HG03520 (cell line): ENCODE results near the gene RBM28.

Source experiments
- ATAC-seq: cut with Tn5 transposase; IDR thresholded peaks from one replicate; pipeline ENCODE4 v1.9.1; 2021; ENCODE audit warnings: mild to moderate bottlenecking, moderate library complexity; ENCODE audit not compliant: unreplicated experiment

The RBM28 gene, protein sequence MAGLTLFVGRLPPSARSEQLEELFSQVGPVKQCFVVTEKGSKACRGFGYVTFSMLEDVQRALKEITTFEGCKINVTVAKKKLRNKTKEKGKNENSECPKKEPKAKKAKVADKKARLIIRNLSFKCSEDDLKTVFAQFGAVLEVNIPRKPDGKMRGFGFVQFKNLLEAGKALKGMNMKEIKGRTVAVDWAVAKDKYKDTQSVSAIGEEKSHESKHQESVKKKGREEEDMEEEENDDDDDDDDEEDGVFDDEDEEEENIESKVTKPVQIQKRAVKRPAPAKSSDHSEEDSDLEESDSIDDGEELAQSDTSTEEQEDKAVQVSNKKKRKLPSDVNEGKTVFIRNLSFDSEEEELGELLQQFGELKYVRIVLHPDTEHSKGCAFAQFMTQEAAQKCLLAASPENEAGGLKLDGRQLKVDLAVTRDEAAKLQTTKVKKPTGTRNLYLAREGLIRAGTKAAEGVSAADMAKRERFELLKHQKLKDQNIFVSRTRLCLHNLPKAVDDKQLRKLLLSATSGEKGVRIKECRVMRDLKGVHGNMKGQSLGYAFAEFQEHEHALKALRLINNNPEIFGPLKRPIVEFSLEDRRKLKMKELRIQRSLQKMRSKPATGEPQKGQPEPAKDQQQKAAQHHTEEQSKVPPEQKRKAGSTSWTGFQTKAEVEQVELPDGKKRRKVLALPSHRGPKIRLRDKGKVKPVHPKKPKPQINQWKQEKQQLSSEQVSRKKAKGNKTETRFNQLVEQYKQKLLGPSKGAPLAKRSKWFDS

DNA sequence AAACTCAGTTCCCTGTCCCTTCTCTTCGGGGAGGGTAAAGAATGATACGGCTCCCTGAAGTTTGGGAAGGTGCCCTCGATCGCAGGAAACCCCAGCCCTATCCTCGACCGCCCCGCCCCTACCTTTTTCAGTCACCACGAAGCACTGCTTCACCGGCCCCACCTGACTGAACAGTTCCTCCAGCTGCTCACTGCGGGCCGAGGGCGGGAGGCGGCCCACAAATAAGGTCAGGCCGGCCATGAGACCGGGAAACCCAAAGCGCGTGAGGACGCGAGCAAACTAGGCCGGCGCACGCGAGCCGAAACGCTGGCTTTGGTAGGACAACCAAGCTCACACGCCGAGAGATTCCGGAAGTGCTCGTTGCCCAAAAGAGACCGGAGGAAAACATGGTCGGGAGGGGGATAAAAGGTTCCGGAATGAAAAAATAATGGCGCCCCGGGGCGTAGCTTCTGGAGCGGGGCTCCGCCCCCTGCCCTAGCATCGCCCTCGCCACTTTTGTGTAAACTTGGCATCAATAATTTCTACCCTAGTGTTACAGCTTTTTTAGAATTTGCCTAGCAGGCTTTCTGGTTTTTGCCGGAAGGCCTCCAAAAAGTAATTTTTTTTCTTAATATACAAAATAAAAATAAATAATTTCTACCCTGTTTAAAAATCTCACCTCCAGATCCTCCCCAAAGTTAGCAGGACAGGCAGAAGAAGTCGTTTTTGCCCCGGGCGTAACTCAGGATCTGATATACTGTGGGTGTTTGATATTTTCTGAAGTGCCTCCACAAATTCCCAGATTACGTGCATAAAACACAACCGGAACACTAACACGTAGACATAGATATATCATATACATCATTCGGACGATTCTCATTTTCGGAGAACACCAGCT lies at the start of gene RBM28:
TSS of gene RBM28 (minus strand) at position 355 of the 877 bp plus-strand sequence. CDS start at position 240, 115 bp downstream.
- ATAC-seq, result peak; percentile 90

DNA sequence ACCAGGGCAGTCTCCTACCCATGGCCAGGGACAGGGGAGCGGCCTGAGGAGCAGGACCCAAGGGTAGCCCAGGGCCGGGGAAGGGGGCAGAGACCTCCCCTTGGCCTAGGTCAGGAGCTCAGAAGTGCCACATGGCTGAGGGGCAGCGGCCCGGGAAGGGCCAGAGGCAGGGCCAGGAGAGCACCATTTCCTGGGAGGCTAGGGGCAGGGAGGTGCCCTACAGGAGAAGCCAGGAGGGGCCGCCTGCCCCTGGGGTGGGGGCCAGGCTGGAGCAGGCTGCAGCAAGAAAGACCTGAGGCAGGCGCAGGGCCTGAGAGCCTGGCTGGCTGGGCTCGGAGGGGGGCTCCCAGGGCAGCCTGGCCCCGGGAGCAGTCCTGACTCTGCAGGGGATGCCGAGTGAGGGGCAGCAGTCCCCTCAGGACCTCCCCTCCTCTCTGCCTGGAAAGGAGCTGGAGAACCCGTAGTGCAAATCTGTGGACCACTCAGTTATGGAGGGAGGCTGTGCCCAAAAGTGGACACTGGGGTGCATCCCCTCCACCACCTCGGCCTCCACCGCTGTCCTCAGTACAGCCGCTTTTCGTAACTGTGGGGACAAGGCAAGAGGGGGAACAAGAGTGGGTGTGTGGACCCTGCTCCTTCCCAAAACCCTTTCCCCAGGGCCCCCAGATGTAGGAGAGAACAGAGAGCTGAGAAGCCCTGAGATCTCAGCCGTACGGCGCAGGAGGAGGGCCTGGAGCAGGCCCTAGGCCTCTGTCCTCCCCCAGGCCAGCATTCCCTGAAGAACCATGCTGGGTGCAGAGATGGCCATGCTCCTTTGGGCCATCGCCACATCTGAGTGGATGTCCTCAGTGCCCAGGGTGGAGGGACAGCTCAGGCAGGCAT lies 49.0 kb upstream of the RBM28 start:
- no peak for ATAC-seq

DNA sequence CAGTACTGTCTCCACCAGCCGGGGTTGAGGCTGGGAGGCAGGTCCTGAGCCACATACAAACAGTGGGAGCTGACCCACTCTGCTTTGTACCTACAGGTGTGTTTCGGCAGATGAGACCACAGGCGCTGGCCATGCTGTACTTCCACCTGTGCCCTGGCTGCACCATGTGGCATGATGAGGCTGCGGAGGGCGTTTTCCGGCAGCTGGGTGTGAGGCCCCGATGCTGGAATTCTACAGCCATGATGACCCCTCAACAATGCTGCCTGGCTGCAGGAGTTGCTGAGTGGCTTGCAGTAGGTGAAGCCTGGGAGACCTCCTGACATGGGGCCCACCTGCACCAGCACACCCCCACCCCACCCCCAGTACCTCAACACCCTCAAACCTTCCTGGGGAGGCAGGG lies 48.1 kb upstream of the RBM28 start:
- no peak for ATAC-seq

DNA sequence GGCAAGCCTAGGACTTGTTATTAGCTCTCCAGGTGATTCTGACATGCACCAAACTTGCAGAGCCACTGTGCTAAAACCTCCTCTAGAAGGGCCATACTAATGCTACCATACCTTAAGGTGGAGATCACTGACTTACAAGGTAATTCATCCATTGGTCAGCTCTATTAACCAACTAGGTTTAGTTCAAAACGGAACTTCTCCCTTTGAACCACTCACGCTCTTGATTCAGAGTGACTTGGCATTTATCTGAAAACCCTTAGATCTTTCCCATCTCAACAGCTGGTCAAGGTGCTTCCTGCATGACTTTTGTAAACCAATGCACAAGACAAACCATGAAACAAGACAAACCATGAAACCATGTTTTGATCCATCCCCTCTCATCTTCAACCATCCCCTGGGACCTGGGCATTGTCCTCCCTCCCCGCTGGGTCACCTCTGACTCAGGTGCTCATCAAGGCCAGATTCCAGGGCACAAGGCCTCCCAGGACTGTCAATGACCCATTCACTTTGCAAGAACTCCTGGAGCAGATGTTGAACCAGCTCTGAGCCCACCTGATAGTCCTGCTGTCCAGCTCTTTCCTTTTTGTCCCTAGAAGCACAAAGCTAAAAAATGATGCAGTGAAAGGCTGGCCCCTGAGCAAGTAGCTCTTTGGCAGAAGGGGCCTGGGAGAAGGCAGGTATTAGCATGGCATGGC lies 47.3 kb upstream of the RBM28 start:
- no peak for ATAC-seq

DNA sequence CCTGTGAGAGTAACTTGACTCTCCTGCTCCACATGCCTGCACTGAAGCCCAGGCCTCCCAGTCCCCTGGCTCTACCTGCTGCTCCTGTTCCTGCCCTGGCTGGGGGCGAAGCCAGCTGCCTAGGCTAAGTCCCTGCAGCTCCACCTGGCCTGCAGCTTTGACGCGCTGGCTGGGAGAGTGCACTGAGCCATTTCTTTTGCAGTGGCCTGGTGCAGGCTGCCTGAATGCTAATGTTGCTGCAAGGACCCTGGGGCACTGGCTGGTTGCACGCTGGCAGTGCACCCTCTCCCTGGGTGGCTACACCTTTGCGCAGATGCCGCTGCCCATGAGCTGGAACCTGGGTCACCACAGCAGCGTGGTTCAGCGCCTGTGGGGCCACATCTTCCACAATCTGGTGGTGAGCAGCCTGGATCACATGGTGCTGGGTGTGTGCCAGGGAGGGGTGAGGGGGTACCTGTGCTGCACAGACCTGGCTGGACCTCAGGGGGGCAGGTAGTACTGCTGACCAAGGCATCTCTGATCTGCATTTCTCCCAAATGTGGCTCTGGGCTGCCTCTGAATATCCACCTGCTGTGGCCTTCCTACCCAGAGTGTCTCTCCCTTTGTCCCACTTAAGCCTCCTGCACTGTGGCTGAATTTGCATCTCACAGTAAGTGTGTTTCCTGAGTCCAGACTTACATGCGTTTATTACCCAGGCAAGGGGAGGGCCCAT lies 46.1 kb upstream of the RBM28 start:
- no peak for ATAC-seq

DNA sequence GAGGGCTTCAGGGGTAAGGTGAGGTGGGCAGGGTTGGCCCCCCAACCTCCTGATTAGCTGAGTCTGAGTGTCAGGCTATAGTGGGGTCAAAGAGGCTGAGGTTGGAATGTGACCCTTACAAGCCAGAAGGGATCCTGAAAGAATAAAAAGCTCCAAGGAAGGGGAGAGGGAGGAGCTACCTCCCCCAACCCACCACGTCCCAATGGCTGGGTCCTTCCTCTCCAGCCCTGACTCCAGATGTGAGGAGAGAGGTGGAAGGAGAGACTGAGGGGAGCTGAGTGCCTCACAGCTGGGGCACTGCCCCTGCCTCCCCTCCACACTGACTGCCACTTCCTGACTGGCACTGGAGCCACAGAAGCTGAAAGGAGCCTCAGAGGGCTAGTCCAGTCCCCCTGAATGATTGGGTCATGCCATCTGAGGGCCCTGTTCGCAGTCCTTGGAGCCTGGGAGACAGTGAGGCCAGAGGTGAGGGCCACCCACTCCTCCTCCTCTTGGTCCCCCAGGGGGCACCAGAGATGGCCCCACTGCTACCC lies 45.4 kb upstream of the RBM28 start:
- ATAC-seq, result no peak

DNA sequence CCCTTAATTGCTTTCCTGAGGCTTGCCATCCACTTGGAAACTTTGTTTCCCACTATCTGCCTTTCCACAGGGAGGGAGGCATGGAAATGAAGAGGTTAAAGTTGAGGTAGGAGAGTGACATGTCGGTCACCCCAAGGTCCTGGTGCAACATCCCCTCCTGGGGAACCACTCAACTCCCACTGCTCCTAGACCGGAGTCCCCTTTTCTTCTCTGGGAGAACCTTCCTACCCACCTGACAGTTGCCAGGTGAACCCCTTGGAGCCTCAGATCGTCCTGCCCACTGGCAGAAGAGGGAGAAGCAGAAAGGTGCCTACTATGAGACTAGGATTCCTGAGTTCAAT lies 44.4 kb upstream of the RBM28 start:
- ATAC-seq, result no peak

DNA sequence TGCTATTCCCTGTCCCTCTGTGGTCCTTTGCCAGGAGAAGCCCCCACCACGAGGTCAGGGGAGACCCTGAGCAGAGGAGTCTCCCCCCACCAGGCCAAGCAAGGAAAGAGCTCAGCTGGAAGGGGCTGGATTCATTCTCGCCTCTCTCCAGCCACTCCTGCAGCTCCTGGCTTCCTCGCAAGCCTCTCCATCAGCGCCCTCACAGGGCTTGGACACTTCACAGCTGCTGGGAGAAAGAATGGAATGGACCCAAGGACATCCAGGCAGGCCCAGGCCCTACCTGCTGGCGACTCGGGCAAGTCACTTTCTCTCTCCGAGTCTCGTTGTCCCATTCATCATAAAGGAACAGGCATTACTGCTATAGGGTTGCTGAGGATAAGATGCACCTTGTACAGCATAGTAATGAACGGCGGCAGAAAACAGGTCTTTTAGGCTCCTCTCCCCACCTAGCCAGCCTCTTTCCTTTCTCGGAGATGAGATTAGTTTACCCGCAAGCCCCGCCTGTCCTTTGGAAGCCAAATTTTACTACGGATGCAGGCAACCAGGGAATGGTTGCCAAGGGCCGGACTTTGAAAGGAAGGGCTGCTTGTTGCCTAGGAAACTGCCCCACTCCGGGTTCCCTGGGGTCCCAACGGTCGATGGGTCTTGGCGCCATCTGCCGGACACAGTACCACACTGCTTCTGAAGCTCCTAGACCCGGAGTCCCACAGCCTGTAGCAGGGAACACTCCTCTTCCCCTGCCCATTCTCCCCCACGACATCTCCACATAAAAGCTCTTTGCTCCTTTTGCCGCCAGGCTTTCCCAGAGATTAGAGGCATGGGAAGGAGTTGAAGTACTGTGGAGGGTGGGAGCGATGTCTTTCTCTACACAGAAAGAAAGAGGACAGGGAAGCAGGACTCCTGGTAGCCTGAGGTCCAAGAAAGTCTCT lies 43.8 kb upstream of the RBM28 start:
- ATAC-seq, result peak; percentile 70

DNA sequence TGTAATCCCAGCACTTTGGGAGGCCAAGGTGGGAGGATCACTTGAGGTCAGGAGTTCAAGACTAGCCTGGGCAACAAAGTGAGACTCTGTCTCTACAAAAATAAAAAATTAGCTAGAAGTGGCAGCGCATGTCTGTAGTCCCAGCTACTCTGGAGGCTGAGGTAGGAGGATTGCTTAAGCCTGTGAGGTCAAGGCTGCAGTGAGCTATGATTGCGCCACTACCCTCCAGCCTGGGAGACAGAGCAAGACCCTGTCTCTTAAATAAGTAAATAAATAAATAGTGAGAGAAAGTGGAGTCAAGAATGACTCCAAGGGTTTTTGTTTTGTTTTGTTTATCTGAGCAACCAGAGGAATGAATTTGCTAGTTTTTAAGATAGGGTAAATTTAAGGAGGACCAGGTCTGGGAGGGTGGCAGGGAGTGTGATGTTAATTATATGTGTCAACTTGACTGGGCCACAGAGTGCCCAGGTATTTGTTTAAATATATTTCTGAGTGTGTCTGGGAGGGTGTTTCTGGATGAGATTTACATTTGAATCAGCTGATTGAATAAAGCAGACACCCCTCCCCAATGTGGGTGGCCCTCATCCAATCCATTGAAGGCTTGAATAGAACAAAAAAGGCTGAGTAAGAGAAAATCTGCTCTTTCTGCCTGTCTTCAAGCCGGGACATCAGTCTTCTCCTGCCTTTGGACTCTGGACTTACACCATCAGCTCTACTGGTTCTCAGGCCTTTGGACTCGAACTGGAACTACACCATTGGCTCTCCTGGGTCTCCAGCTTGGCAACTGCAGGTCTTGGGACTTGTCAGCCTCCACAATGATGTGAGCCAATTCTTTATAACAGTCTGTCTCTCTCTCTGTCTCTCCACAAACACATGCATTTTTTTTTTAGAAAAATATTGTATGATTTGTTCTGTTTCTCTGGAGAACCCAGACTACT lies 42.5 kb upstream of the RBM28 start:
- no peak for ATAC-seq

DNA sequence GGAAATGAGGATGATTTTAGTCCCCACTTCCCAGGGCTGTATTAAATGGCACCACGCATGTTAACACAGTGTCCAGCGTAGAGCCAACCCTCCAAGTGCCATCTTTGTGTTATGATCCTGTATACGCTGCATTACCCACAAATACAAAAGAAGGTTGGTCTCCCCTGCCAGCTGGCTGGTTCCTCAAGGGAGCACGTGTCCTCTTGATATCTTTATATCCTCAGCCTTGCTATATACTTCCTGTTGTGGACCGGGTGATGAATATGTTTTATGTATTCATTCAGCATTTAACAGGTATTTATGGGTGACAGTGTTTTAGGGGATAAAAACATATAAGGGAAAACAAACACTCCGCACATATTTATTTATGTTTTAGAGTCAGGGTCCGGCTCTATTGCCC lies 41.0 kb upstream of the RBM28 start:
- ATAC-seq, result no peak

DNA sequence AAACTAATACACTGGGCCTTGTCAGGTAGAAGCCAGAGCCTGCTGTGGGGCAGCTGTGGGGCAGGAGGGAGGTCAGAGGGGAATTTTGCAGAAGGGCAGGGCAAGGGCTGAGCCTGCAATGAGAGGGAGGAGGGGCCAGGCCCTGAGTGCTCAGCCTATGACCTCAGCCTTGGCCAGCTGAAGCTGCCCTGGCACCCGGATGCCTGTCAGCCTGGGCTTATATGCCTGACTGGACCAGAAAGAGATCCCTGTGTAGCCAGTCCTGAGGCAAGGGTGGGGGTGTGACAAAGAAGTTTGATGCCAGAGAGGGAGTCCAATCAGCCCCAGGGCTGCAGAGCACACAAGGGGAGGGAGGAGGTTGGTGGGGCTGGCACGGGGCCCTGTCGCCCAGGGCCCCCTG lies 40.1 kb upstream of the RBM28 start:
- no peak for ATAC-seq

DNA sequence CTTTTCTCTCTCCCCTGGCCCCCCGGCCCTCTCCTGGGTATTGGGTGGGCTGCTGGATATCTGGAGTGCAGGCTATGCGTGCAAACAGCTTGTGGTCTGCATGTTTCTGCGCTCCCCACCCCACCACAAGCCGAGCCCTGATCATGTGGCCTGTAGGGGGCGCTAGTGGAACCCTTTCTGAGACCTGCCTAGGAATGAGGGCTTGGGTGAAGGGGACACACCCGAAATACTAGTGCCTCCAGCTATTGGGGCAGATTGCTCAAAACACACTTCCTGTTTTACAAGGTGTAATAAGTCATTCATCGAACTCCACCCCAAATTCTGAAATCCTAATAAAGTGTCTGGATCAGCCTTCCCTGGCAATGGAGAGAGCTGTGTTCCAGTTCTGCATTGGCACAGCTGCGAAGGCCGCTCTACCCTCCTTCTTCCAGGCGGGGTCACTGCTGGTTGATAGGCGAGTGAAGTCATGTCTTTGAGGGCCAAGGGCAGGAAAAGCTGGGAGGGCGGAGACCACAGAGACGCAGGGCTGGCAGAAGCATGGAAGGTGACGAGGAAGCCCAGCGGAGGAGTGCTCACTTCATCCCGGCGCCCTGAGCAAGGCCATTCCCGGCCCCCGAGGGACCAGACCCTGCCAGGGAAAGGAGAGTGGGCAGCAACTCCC lies 37.6 kb upstream of the RBM28 start:
- ATAC-seq, result no peak

DNA sequence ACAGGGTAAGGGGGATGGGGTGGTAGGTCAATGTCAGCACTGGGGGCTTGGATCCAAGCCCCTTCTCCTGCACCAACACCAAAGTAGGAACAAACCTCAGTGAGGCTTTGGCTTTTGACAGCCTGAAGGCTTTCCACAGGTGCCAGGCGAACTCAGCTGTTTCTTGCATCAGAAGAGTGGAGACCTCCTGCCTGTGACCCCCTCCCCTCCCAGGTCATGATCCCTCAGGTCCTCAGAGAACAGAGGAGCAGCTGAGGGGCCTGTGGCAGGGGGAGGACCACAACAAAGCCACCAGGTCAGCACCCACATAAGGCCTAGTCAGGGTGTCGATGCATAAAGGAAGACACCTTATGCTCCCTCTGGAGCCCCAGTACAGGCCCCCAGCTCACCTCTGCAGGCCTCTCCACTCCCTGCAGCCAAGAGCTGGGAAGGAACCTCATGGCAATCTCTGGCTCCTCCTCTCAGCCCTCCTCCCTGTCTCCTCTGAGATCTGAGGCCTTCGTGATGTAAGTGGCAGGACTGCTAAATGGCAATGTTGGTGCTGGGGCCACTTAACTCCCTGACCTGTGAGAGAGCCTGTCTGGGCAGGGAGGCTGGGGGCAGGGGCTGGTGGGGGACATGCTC lies 36.9 kb upstream of the RBM28 start:
- ATAC-seq, result no peak

DNA sequence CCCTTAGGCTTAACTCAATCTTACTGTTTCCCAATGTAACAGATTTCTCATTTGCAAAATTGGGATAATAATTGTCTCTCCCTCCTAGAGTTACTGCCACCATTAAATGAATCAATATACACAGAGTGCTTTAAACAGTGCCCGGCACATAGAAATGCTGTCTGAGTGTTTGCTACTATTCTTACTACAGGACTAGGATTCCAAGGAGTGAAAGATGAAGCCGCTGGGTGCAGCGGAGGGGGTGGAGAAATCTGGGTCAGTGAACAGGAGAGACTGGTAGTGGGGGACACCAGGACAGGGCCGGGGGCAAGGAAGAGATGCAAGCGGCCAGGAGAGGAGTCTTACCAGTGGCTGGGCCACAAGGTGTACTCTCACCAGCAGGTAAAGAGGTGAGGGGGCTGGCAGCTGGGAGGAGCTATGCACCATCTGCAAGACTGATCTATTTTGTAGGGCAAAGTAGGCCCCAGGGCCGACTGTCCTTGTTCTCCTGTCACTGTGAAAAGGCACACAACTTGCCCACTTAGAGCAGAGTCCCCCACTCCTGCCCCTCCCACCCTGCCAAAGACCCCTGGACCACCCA lies 36.3 kb upstream of the RBM28 start:
- ATAC-seq, result no peak

DNA sequence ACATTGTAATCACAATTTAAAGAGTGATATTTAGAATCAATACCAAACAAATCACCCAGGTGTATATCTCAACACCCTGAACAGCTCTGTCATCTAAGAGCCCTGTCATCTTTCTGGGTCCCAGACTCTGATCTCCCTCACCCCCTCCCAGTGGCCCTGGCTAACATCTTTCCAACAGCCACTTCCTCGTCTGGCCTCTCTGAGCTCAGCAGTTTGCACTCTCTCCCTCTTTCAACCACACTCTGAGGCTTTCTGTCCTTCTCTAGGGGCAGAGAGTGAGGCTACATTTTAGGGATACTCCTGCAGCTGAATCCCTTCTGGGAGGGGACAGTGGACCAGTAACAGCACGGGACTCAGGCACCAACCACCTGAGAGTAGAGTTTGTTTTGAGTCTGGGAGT lies 34.9 kb upstream of the RBM28 start:
- no peak for ATAC-seq
